HCT116 (cell line): ENCODE results near the gene KCNH5.

Experiments used
- EZH2 ChIP-seq: fragments of 200-600 bp; sonication (generic); IDR thresholded peaks from 2 replicates; pipeline ENCODE4 v1.6.1; 2017; ENCODE audit warnings: antibody characterized with exemption, mixed run types
- FOSL1 ChIP-seq: IDR thresholded peaks from 2 replicates; pipeline ENCODE4 v1.6.1; 2012; ENCODE audit warnings: low read depth
- TF ChIP-seq, protein P1 (sequence below): IDR thresholded peaks from 2 replicates; pipeline ENCODE4 v1.6.1; 2012

- TF ChIP-seq EZH2 (no peak), FOSL1 (no peak)
- TF ChIP-seq, protein P1, sequence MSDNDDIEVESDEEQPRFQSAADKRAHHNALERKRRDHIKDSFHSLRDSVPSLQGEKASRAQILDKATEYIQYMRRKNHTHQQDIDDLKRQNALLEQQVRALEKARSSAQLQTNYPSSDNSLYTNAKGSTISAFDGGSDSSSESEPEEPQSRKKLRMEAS = no peak
These were observed 390.1 kb downstream of the KCNH5 start for GRCh38 chr14:62655166-62655565.
